ENCODE measurements around the gene CNTNAP2. TPM values are rescaled to one million over a fixed set of nuclear protein-coding genes. Genes with fewer than 3 reads are reported as not detected.

Gene CNTNAP2
- total and polyA plus RNA-seq, 9 of the 15 experiments (the other 6 are each of a cell fraction or from before 2014, with no cell fraction given), result 0.04 to 0.62 (median 0.09) TPM; not detected in 4

DNA sequence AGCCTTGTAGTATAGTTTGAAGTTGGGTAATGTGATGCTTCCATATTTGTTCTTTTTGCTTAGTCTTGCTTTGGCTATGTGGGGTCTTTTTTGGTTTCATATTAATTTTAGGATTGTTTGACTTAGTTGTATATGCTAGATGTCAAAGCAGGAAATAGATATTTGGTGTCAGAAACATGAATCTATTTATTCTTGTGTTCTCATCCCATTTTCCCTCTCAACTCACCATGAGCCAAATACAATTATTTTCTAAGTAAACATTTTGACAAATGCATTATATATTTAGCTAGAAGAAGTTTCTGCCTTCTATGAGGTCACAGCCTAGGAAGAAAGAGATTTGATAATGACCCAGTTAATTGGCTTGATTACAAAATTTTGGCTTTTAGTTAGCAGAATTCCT is 1313.4 kb downstream of the CNTNAP2 start:
- no peaks in the 10 kb centered on the region for H3K79me2 ChIP-seq (ENCODE audit: control insufficient read depth, insufficient read depth, low read length)
- H3K27ac ChIP-seq (ENCODE audit: extremely low read depth, low read depth, low read length), result no peak overlapping the region
- no peaks in the 10 kb centered on the region for H3K9me1 ChIP-seq (ENCODE audit: control insufficient read depth, insufficient read depth, low read length)
- H3K4me3 ChIP-seq, result no peak overlapping the region
- in situ Hi-C loops (cut with MboI) (no loop called here), intact Hi-C loops (cut with micrococcal nuclease) (no loop called here)
- no peak overlapping the region for H3K4me2 ChIP-seq (ENCODE audit: insufficient read depth, low read length)
- DNase-seq (ENCODE audit: extremely low read depth in 1 of 4, low spot score in 3 of 4), result no peak
- no peak for ATAC-seq
- POLR2A ChIA-PET, result no interaction called here
- BruUV-seq (replicated peaks), result no TSS peak
- CTCF ChIA-PET (ENCODE audit: low intra/inter-chr PET ratio), result no interaction called here
- H3K36me3 ChIP-seq (ENCODE audit: control insufficient read depth, insufficient read depth, low read length), result no peaks in the 10 kb centered on the region
- H3K9ac ChIP-seq (ENCODE audit: insufficient read depth in 1 of 2, low read depth in 2 of 2, low read length in 2 of 2), result no peak overlapping the region
- no peaks in the 10 kb centered on the region for H4K20me1 ChIP-seq (replicated peaks; ENCODE audit: control insufficient read depth, insufficient read depth, low read length)
- TF ChIP-seq ETV1 (tag; conservative IDR thresholded peaks at IDR 0.05; ENCODE audit: low read depth) (no peak), PTTG1 (tag; IDR thresholded peaks at IDR 0.05; ENCODE audit: low read depth) (no peak), BCL6 (CRISPR knock-in tag; IDR thresholded peaks at IDR 0.05) (no peak), HNRNPK (IDR thresholded peaks at IDR 0.05; ENCODE audit: low read depth, low read length, poor library complexity, severe bottlenecking) (no peak), TAF9B (IDR thresholded peaks at IDR 0.05; ENCODE audit: partially characterized antibody) (no peak)
- H3K27me3 ChIP-seq (ENCODE audit: control insufficient read depth in 2 of 2, insufficient read depth in 2 of 2, low read length in 2 of 2), result no peaks in the 10 kb centered on the region
- no peak for FAIRE-seq
- no peaks in the 10 kb centered on the region for H3K9me3 ChIP-seq (replicated peaks; ENCODE audit: control insufficient read depth, insufficient read depth, low read depth, low read length)
- no peak overlapping the region for H2AFZ ChIP-seq (ENCODE audit: low read depth, low read length)
- H3K4me1 ChIP-seq (replicated peaks in 1 of 2; ENCODE audit: control insufficient read depth in 2 of 2, insufficient read depth in 2 of 2, low read length in 2 of 2), result no peaks in the 10 kb centered on the region

DNA sequence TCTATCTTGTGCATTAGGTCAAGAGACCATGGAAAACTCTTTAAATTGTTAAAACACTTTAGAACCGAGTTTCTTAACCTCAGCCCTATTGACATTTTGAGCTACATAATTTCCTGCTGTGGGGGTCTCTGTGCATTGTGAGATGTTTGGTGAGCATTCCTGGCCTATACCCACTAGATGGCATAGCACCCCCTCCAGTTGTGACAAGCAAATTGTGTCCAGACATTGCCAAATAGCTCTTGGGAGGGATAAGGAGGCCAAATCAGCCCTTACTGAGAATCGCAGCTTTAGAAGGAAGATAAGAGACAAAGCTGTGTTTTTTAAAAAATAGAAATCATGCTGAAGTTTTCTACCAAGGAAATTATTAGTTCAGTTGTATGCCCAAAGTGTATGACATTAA is 1315.5 kb downstream of the CNTNAP2 start:
- 0% methylated on average over 2 of the region's 2 CpGs for WGBS (ENCODE audit: insufficient coverage, low coverage, missing lambda C conversion rate)
- intact Hi-C loops (cut with micrococcal nuclease) (no loop called here), in situ Hi-C loops (cut with MboI) (no loop called here)
- POLR2A ChIA-PET, result no interaction called here
- DNase-seq (ENCODE audit: extremely low read depth in 1 of 4, low spot score in 3 of 4) (no peak), ATAC-seq (no peak), FAIRE-seq (no peak)
- Histone ChIP-seq H3K9me1 (ENCODE audit: control insufficient read depth, insufficient read depth, low read length) (no peaks in the 10 kb centered on the region), H3K4me3 (no peak overlapping the region), H3K9ac (ENCODE audit: insufficient read depth in 1 of 2, low read depth in 2 of 2, low read length in 2 of 2) (no peak overlapping the region), H3K27me3 (ENCODE audit: control insufficient read depth in 2 of 2, insufficient read depth in 2 of 2, low read length in 2 of 2) (no peaks in the 10 kb centered on the region), H3K4me2 (ENCODE audit: insufficient read depth, low read length) (no peak overlapping the region), H3K36me3 (ENCODE audit: control insufficient read depth, insufficient read depth, low read length) (no peaks in the 10 kb centered on the region), H3K4me1 (replicated peaks in 1 of 2; ENCODE audit: control insufficient read depth in 2 of 2, insufficient read depth in 2 of 2, low read length in 2 of 2) (no peaks in the 10 kb centered on the region), H4K20me1 (replicated peaks; ENCODE audit: control insufficient read depth, insufficient read depth, low read length) (no peaks in the 10 kb centered on the region), H2AFZ (ENCODE audit: low read depth, low read length) (no peak overlapping the region), H3K27ac (ENCODE audit: extremely low read depth, low read depth, low read length) (no peak overlapping the region), H3K9me3 (replicated peaks; ENCODE audit: control insufficient read depth, insufficient read depth, low read depth, low read length) (no peaks in the 10 kb centered on the region), H3K79me2 (ENCODE audit: control insufficient read depth, insufficient read depth, low read length) (no peaks in the 10 kb centered on the region)
- no TSS peak for BruUV-seq (replicated peaks)
- no peak for TF ChIP-seq NR2C2 (CRISPR knock-in tag; IDR thresholded peaks at IDR 0.05)
- TF ChIP-seq NR2C2 (tag; IDR thresholded peaks at IDR 0.05), result no peak
- TF ChIP-seq SIN3A (IDR thresholded peaks at IDR 0.05; ENCODE audit: borderline replicate concordance in 2 of 2, control insufficient read depth in 1 of 2, low read depth in 2 of 2, low read length in 2 of 2), result no peak
- TF ChIP-seq PTTG1 (tag; IDR thresholded peaks at IDR 0.05; ENCODE audit: low read depth), result no peak
- CTCF ChIA-PET (ENCODE audit: low intra/inter-chr PET ratio), result no interaction called here
